WTC11 (cell line): ENCODE results near the gene KCNG3. TPM values are rescaled to one million over a fixed set of nuclear protein-coding genes. Genes with fewer than 3 reads are reported as not detected.

Experiments
- ATAC-seq: fragments of 200-7000 bp; cut with Tn5 transposase; 2 replicates; pipeline ENCODE4 v1.10.0; 2021; ENCODE audit warnings: mild to moderate bottlenecking, moderate library complexity
- CTCF ChIA-PET: fragments of 300-600 bp; sonication (Branson Sonifier 250); formaldehyde crosslinking; loops from one replicate; lab custom pipeline; 2021; ENCODE audit warnings: antibody characterized with exemption; lab: Charles Lee
- POLR2A ChIA-PET: fragments of 350-600 bp; sonication (Branson Sonifier 250); formaldehyde crosslinking; loops from one replicate; lab custom pipeline; 2021; ENCODE audit warnings: antibody characterized with exemption; lab: Charles Lee
- DNase-seq: peaks from one replicate; pipeline ENCODE4 v3.0.0; 2021; ENCODE audit warnings: low spot score
- H3K27ac Mint-ChIP-seq: 2 replicates; pipeline ENCODE4 v1.8.0; 2021; ENCODE audit warnings: mixed read lengths
- H3K27me3 Mint-ChIP-seq: 2 replicates; pipeline ENCODE4 v1.8.0; 2021; ENCODE audit warnings: low read depth, mild to moderate bottlenecking, moderate library complexity, mixed read lengths
- H3K36me3 Mint-ChIP-seq: 2 replicates; pipeline ENCODE4 v1.8.0; 2021; ENCODE audit warnings: mixed read lengths
- H3K4me1 Mint-ChIP-seq: 2 replicates; pipeline ENCODE4 v1.8.0; 2022; ENCODE audit warnings: mixed read lengths
- H3K4me3 Mint-ChIP-seq: 2 replicates; pipeline ENCODE4 v1.8.0; 2021; ENCODE audit warnings: mild to moderate bottlenecking, moderate library complexity, mixed read lengths
- H3K9me3 Mint-ChIP-seq: 2 replicates; pipeline ENCODE4 v1.8.0; 2021; ENCODE audit warnings: mixed read lengths
- ETV6 ChIP-seq: sonication (generic); formaldehyde crosslinking; IDR thresholded peaks from 2 replicates; pipeline ENCODE4 v1.8.1; 2022; ENCODE audit warnings: mild to moderate bottlenecking, missing genetic modification reagents
- GABPB1 ChIP-seq: sonication (generic); formaldehyde crosslinking; IDR thresholded peaks from 2 replicates; pipeline ENCODE4 v1.8.1; 2023; ENCODE audit warnings: mild to moderate bottlenecking, missing genetic modification reagents
- JAZF1 ChIP-seq: fragments of 250-450 bp; sonication (Bioruptor Pico); IDR thresholded peaks from 2 replicates; pipeline ENCODE4 v1.9.0; 2021; ENCODE audit warnings: moderate library complexity, mild to moderate bottlenecking, inconsistent platforms
- JUN ChIP-seq: sonication (generic); formaldehyde crosslinking; IDR thresholded peaks from 2 replicates; pipeline ENCODE4 v1.8.0; 2023; ENCODE audit warnings: mild to moderate bottlenecking, missing genetic modification reagents
- NFATC4 ChIP-seq: fragments of 250-450 bp; sonication (Bioruptor Pico); IDR thresholded peaks from 2 replicates; pipeline ENCODE4 v1.9.0; 2021; ENCODE audit warnings: mild to moderate bottlenecking
- PRRX2 ChIP-seq: fragments of 250-450 bp; sonication (Bioruptor Pico); IDR thresholded peaks from 2 replicates; pipeline ENCODE4 v1.8.0; 2021; ENCODE audit warnings: mild to moderate bottlenecking
- TEAD4 ChIP-seq: sonication (generic); formaldehyde crosslinking; IDR thresholded peaks from 2 replicates; pipeline ENCODE4 v1.8.0; 2022; ENCODE audit warnings: mild to moderate bottlenecking, missing genetic modification reagents
- ZBTB21 ChIP-seq: sonication (generic); formaldehyde crosslinking; IDR thresholded peaks from 2 replicates; pipeline ENCODE4 v1.8.1; 2023; ENCODE audit warnings: mild to moderate bottlenecking, missing genetic modification reagents, borderline replicate concordance
- ZNF138 ChIP-seq: sonication (generic); formaldehyde crosslinking; conservative IDR thresholded peaks from 2 replicates; pipeline ENCODE4 v1.8.1; 2022; ENCODE audit warnings: mild to moderate bottlenecking, moderate library complexity, missing genetic modification reagents
- ZNF232 ChIP-seq: sonication (generic); formaldehyde crosslinking; IDR thresholded peaks from 2 replicates; pipeline ENCODE4 v1.8.0; 2022; ENCODE audit warnings: mild to moderate bottlenecking, missing genetic modification reagents
- ZNF263 ChIP-seq: sonication (generic); formaldehyde crosslinking; IDR thresholded peaks from 2 replicates; pipeline ENCODE4 v1.8.1; 2022; ENCODE audit warnings: low read depth, mild to moderate bottlenecking, moderate library complexity, missing genetic modification reagents
- ZNF317 ChIP-seq: sonication (generic); formaldehyde crosslinking; IDR thresholded peaks from 2 replicates; pipeline ENCODE4 v1.8.1; 2023; ENCODE audit warnings: low read depth, mild to moderate bottlenecking, moderate library complexity, missing genetic modification reagents, borderline replicate concordance
- ZNF423 ChIP-seq: fragments of 250-450 bp; sonication (Bioruptor Pico); IDR thresholded peaks from 2 replicates; pipeline ENCODE4 v2.1.2; 2022; ENCODE audit warnings: mild to moderate bottlenecking, moderate library complexity
- ZNF671 ChIP-seq: fragments of 250-450 bp; sonication (Bioruptor Pico); IDR thresholded peaks from 2 replicates; pipeline ENCODE4 v1.8.0; 2021; ENCODE audit warnings: mild to moderate bottlenecking
- total RNA-seq: library from RNA; stranded (reverse); gene quantifications from 3 replicates; pipeline ENCODE4 v1.2.3, GENCODE V29; 2021
- TF ChIP-seq, protein P1 (sequence below): sonication (generic); formaldehyde crosslinking; IDR thresholded peaks from 2 replicates; pipeline ENCODE4 v1.8.1; 2022; ENCODE audit warnings: low read depth, missing genetic modification reagents, borderline replicate concordance
- TF ChIP-seq, protein P2 (sequence below): sonication (generic); formaldehyde crosslinking; IDR thresholded peaks from 2 replicates; pipeline ENCODE4 v1.8.0; 2022; ENCODE audit warnings: missing genetic modification reagents
- TF ChIP-seq, protein P3 (sequence below): sonication (generic); formaldehyde crosslinking; IDR thresholded peaks from 2 replicates; pipeline ENCODE4 v1.8.1; 2023; ENCODE audit warnings: mild to moderate bottlenecking, moderate library complexity, missing genetic modification reagents
- TF ChIP-seq, protein P4 (sequence below): sonication (generic); formaldehyde crosslinking; IDR thresholded peaks from 2 replicates; pipeline ENCODE4 v1.8.0; 2022; ENCODE audit warnings: mild to moderate bottlenecking, missing genetic modification reagents
- TF ChIP-seq, protein P5 (sequence below): sonication (generic); formaldehyde crosslinking; IDR thresholded peaks from 2 replicates; pipeline ENCODE4 v1.8.0; 2023; ENCODE audit warnings: mild to moderate bottlenecking, missing genetic modification reagents

The KCNG3 gene
- total RNA-seq, 1 experiment from 2014 or later = 15.5 TPM

DNA sequence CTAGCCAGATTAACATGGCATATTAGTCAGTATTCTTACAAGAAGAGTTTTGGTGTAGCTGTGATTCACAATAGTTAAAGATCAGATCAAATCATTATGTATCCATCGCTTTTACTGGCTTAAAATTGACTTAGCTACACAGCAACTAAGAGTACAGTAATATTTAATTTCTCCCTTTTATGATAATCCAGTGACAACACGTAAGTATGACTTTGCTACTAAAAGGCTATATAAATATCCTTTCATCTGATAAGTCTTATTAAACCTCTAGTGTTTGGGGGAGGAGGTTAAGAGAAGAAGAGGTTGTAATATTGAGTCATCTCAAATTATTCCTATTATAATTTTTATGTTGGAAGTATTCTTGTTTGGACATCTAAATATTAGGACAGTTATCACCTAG is 51.0 kb downstream of the KCNG3 start:
- no peak for ATAC-seq
- no peak overlapping the region for H3K4me3 Mint-ChIP-seq
- ChIA-PET CTCF (interaction anchor here (0.6 kb wide), 1 partner anchor 15 kb away, joined by 3 read pairs; no protein-coding TSS in a partner anchor), POLR2A (no interaction called here)
- no peak overlapping the region for H3K27ac Mint-ChIP-seq
- H3K4me1 Mint-ChIP-seq = peaks cover 9% of the 10 kb centered on the region
- H3K36me3 Mint-ChIP-seq = peaks cover 9% of the 10 kb centered on the region
- H3K27me3 Mint-ChIP-seq = no peaks in the 10 kb centered on the region
- H3K9me3 Mint-ChIP-seq = no peaks in the 10 kb centered on the region
- no peak for TF ChIP-seq GABPB1 (CRISPR knock-in tag)
- TF ChIP-seq ETV6 = no peak
- TF ChIP-seq, protein P1, sequence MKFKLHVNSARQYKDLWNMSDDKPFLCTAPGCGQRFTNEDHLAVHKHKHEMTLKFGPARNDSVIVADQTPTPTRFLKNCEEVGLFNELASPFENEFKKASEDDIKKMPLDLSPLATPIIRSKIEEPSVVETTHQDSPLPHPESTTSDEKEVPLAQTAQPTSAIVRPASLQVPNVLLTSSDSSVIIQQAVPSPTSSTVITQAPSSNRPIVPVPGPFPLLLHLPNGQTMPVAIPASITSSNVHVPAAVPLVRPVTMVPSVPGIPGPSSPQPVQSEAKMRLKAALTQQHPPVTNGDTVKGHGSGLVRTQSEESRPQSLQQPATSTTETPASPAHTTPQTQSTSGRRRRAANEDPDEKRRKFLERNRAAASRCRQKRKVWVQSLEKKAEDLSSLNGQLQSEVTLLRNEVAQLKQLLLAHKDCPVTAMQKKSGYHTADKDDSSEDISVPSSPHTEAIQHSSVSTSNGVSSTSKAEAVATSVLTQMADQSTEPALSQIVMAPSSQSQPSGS (CRISPR knock-in tag) = no peak
- no peak for TF ChIP-seq PRRX2 (CRISPR knock-in tag)
- no peak for DNase-seq

DNA sequence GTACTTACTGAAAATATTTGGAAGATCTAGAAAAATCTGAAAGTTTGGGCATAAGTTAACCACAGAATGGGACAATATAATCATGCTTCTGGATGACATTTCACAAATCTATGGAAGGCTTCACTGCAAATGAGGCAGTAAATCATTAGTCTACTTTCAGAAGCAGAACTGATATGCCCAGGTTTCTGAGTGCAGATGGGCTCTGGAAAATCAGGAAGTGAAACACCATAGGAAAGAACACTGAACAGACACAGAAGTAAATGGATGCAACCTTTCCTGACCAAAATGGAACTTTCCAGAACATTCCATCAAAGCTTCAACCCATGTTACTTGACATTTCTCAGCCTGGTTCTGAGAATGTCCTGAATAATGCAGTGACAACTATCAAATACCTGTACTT is 55.1 kb downstream of the KCNG3 start:
- CTCF ChIA-PET = no interaction called here
- no peak for DNase-seq
- no peaks in the 10 kb centered on the region for H3K4me1 Mint-ChIP-seq
- no peaks in the 10 kb centered on the region for H3K9me3 Mint-ChIP-seq
- POLR2A ChIA-PET = no interaction called here
- ATAC-seq = no peak
- no peak overlapping the region for H3K4me3 Mint-ChIP-seq
- H3K27ac Mint-ChIP-seq = peak overlapping the region; percentile 9; the same call in 1 of the 2 replicates
- peaks cover under 1% of the 10 kb centered on the region; the same call in 1 of the 2 replicates for H3K36me3 Mint-ChIP-seq
- TF ChIP-seq ZNF671 (CRISPR knock-in tag) = no peak
- TF ChIP-seq ZBTB21 (CRISPR knock-in tag) = no peak
- no peak for TF ChIP-seq ZNF423 (CRISPR knock-in tag)
- no peak for TF ChIP-seq ZNF138
- no peak for TF ChIP-seq ZNF263 (CRISPR knock-in tag)
- TF ChIP-seq, protein P2, sequence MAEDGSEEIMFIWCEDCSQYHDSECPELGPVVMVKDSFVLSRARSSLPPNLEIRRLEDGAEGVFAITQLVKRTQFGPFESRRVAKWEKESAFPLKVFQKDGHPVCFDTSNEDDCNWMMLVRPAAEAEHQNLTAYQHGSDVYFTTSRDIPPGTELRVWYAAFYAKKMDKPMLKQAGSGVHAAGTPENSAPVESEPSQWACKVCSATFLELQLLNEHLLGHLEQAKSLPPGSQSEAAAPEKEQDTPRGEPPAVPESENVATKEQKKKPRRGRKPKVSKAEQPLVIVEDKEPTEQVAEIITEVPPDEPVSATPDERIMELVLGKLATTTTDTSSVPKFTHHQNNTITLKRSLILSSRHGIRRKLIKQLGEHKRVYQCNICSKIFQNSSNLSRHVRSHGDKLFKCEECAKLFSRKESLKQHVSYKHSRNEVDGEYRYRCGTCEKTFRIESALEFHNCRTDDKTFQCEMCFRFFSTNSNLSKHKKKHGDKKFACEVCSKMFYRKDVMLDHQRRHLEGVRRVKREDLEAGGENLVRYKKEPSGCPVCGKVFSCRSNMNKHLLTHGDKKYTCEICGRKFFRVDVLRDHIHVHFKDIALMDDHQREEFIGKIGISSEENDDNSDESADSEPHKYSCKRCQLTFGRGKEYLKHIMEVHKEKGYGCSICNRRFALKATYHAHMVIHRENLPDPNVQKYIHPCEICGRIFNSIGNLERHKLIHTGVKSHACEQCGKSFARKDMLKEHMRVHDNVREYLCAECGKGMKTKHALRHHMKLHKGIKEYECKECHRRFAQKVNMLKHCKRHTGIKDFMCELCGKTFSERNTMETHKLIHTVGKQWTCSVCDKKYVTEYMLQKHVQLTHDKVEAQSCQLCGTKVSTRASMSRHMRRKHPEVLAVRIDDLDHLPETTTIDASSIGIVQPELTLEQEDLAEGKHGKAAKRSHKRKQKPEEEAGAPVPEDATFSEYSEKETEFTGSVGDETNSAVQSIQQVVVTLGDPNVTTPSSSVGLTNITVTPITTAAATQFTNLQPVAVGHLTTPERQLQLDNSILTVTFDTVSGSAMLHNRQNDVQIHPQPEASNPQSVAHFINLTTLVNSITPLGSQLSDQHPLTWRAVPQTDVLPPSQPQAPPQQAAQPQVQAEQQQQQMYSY (CRISPR knock-in tag) = no peak
- TF ChIP-seq JAZF1 = no peak
- TF ChIP-seq NFATC4 (CRISPR knock-in tag) = no peak
- TF ChIP-seq, protein P3, sequence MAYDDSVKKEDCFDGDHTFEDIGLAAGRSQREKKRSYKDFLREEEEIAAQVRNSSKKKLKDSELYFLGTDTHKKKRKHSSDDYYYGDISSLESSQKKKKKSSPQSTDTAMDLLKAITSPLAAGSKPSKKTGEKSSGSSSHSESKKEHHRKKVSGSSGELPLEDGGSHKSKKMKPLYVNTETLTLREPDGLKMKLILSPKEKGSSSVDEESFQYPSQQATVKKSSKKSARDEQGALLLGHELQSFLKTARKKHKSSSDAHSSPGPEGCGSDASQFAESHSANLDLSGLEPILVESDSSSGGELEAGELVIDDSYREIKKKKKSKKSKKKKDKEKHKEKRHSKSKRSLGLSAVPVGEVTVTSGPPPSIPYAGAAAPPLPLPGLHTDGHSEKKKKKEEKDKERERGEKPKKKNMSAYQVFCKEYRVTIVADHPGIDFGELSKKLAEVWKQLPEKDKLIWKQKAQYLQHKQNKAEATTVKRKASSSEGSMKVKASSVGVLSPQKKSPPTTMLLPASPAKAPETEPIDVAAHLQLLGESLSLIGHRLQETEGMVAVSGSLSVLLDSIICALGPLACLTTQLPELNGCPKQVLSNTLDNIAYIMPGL (CRISPR knock-in tag) = no peak
- no peaks in the 10 kb centered on the region for H3K27me3 Mint-ChIP-seq

DNA sequence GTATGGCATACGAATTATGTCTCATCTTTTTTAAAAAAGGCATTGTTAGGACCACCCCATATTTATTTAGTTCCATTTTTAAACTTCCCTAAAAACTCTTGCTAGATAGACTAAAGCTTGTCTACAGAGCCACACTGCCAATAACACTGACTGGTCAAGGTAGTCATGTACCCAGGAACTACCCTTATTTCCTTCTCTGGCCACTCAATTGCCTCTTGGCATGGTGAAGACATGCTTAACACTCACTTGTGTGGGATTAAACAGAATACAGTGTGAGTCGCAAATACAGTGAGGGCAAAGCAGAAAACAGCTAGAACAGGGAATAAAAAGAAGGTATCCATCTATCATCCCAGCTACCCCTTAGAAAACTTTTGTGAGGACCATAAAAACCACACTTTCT is 57.4 kb downstream of the KCNG3 start:
- ATAC-seq (no peak), DNase-seq (no peak)
- H3K27ac Mint-ChIP-seq = no peak overlapping the region
- H3K9me3 Mint-ChIP-seq = no peaks in the 10 kb centered on the region
- no peak overlapping the region for H3K4me3 Mint-ChIP-seq
- H3K27me3 Mint-ChIP-seq = no peaks in the 10 kb centered on the region
- no peaks in the 10 kb centered on the region for H3K4me1 Mint-ChIP-seq
- POLR2A ChIA-PET = no interaction called here
- no peaks in the 10 kb centered on the region for H3K36me3 Mint-ChIP-seq
- CTCF ChIA-PET = interaction anchor here (0.6 kb wide), 1 partner anchor 722 kb away, joined by 7 read pairs; no protein-coding TSS in a partner anchor
- TF ChIP-seq ZNF317 (CRISPR knock-in tag) (no peak), TEAD4 (CRISPR knock-in tag) (no peak), JUN (CRISPR knock-in tag) (no peak), ZNF232 (CRISPR knock-in tag) (no peak)
- TF ChIP-seq, protein P4, sequence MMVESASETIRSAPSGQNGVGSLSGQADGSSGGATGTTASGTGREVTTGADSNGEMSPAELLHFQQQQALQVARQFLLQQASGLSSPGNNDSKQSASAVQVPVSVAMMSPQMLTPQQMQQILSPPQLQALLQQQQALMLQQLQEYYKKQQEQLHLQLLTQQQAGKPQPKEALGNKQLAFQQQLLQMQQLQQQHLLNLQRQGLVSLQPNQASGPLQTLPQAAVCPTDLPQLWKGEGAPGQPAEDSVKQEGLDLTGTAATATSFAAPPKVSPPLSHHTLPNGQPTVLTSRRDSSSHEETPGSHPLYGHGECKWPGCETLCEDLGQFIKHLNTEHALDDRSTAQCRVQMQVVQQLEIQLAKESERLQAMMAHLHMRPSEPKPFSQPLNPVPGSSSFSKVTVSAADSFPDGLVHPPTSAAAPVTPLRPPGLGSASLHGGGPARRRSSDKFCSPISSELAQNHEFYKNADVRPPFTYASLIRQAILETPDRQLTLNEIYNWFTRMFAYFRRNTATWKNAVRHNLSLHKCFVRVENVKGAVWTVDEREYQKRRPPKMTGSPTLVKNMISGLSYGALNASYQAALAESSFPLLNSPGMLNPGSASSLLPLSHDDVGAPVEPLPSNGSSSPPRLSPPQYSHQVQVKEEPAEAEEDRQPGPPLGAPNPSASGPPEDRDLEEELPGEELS (CRISPR knock-in tag) = no peak
- TF ChIP-seq, protein P5, sequence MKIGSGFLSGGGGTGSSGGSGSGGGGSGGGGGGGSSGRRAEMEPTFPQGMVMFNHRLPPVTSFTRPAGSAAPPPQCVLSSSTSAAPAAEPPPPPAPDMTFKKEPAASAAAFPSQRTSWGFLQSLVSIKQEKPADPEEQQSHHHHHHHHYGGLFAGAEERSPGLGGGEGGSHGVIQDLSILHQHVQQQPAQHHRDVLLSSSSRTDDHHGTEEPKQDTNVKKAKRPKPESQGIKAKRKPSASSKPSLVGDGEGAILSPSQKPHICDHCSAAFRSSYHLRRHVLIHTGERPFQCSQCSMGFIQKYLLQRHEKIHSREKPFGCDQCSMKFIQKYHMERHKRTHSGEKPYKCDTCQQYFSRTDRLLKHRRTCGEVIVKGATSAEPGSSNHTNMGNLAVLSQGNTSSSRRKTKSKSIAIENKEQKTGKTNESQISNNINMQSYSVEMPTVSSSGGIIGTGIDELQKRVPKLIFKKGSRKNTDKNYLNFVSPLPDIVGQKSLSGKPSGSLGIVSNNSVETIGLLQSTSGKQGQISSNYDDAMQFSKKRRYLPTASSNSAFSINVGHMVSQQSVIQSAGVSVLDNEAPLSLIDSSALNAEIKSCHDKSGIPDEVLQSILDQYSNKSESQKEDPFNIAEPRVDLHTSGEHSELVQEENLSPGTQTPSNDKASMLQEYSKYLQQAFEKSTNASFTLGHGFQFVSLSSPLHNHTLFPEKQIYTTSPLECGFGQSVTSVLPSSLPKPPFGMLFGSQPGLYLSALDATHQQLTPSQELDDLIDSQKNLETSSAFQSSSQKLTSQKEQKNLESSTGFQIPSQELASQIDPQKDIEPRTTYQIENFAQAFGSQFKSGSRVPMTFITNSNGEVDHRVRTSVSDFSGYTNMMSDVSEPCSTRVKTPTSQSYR (CRISPR knock-in tag) = no peak
